Neural cell (in vitro differentiated cells): ENCODE measurements around the gene PLAAT4.

ENCODE experiments used
- EP300 ChIP-seq: fragments of 450-650 bp; conservative IDR thresholded peaks from 2 replicates; pipeline ENCODE4 v1.6.1; 2014; ENCODE audit warnings: antibody characterized with exemption, mild to moderate bottlenecking, moderate library complexity; ENCODE audit not compliant: poor library complexity, severe bottlenecking
- MXI1 ChIP-seq: fragments of 450-650 bp; conservative IDR thresholded peaks from 2 replicates; pipeline ENCODE4 v1.6.1; 2014; ENCODE audit warnings: antibody characterized with exemption, mild to moderate bottlenecking; ENCODE audit not compliant: poor library complexity, severe bottlenecking
- POLR2AphosphoS5 ChIP-seq: IDR thresholded peaks from 2 replicates; pipeline ENCODE4 v1.6.1; 2012
- SMC3 ChIP-seq: fragments of 450-650 bp; conservative IDR thresholded peaks from 2 replicates; pipeline ENCODE4 v1.6.1; 2014; ENCODE audit warnings: antibody characterized with exemption, mild to moderate bottlenecking, moderate library complexity; ENCODE audit not compliant: poor library complexity
- TF ChIP-seq, protein P1 (sequence below): fragments of 450-650 bp; IDR thresholded peaks from 2 replicates; pipeline ENCODE4 v1.5.1; 2014; ENCODE audit warnings: antibody characterized with exemption, mild to moderate bottlenecking, moderate library complexity; ENCODE audit not compliant: poor library complexity, severe bottlenecking
- TF ChIP-seq, protein P2 (sequence below): IDR thresholded peaks from 2 replicates; pipeline ENCODE4 v1.6.1; 2012; ENCODE audit warnings: borderline replicate concordance

DNA sequence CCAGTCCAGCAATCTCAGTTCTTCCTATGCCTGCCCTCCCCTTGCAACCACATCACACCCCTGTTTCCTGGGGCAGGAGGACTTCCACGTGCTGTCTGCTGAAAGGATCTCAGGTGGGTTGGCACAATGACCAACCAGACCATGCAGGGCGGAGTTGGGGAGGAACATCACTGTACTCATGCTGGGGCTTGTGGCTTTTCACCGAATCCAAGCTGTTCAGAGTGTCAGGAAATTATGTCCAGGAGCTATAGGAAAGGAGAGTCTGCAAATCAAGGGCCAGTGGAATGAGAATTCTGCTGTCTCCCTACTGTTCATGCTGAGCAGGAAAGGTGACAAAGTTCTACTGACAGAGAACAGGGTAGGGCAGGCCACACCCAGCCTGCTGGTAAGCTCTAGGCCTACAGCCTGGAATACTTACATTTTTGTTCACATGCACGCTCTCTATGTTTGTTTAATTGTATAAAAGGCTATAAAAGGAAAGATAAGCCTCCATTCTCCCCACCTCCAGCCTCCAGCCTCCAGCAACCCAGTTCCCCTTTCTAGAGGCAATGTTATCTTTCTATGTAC lies 28.3 kb downstream of the PLAAT4 start:
- TF ChIP-seq, protein P1, sequence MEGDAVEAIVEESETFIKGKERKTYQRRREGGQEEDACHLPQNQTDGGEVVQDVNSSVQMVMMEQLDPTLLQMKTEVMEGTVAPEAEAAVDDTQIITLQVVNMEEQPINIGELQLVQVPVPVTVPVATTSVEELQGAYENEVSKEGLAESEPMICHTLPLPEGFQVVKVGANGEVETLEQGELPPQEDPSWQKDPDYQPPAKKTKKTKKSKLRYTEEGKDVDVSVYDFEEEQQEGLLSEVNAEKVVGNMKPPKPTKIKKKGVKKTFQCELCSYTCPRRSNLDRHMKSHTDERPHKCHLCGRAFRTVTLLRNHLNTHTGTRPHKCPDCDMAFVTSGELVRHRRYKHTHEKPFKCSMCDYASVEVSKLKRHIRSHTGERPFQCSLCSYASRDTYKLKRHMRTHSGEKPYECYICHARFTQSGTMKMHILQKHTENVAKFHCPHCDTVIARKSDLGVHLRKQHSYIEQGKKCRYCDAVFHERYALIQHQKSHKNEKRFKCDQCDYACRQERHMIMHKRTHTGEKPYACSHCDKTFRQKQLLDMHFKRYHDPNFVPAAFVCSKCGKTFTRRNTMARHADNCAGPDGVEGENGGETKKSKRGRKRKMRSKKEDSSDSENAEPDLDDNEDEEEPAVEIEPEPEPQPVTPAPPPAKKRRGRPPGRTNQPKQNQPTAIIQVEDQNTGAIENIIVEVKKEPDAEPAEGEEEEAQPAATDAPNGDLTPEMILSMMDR: no peak
- TF ChIP-seq EP300: no peak
- TF ChIP-seq POLR2AphosphoS5: no peak
- no peak for TF ChIP-seq MXI1
- TF ChIP-seq, protein P2, sequence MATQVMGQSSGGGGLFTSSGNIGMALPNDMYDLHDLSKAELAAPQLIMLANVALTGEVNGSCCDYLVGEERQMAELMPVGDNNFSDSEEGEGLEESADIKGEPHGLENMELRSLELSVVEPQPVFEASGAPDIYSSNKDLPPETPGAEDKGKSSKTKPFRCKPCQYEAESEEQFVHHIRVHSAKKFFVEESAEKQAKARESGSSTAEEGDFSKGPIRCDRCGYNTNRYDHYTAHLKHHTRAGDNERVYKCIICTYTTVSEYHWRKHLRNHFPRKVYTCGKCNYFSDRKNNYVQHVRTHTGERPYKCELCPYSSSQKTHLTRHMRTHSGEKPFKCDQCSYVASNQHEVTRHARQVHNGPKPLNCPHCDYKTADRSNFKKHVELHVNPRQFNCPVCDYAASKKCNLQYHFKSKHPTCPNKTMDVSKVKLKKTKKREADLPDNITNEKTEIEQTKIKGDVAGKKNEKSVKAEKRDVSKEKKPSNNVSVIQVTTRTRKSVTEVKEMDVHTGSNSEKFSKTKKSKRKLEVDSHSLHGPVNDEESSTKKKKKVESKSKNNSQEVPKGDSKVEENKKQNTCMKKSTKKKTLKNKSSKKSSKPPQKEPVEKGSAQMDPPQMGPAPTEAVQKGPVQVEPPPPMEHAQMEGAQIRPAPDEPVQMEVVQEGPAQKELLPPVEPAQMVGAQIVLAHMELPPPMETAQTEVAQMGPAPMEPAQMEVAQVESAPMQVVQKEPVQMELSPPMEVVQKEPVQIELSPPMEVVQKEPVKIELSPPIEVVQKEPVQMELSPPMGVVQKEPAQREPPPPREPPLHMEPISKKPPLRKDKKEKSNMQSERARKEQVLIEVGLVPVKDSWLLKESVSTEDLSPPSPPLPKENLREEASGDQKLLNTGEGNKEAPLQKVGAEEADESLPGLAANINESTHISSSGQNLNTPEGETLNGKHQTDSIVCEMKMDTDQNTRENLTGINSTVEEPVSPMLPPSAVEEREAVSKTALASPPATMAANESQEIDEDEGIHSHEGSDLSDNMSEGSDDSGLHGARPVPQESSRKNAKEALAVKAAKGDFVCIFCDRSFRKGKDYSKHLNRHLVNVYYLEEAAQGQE: no peak
- TF ChIP-seq SMC3: no peak
